GM12801 (cell line): ENCODE measurements around the gene CFAP90.

Experiments used
- CTCF ChIP-seq: IDR thresholded peaks from one replicate; pipeline ENCODE4 v1.5.1; 2011; ENCODE audit warnings: control low read depth; ENCODE audit not compliant: insufficient read length; ENCODE audit errors: extremely low read depth

CFAP90 gene

GRCh38 chr5:7882926-7883325 is 32.0 kb upstream of the CFAP90 start:
- TF ChIP-seq CTCF = no peak

- TF ChIP-seq CTCF = no peak
Observed at GRCh38 chr5:7881816-7882215, 30.9 kb upstream of the CFAP90 start.

GRCh38 chr5:7881091-7881490 is 30.2 kb upstream of the CFAP90 start:
- TF ChIP-seq CTCF = no peak

- no peak for TF ChIP-seq CTCF
Observed at GRCh38 chr5:7878381-7878873, 27.5 kb upstream of the CFAP90 start.

GRCh38 chr5:7877851-7878250 is 26.9 kb upstream of the CFAP90 start:
- no peak for TF ChIP-seq CTCF

GRCh38 chr5:7876867-7877266 is 25.9 kb upstream of the CFAP90 start:
- no peak for TF ChIP-seq CTCF

GRCh38 chr5:7875151-7875550 is 24.2 kb upstream of the CFAP90 start:
- no peak for TF ChIP-seq CTCF

GRCh38 chr5:7874639-7875038 is 23.7 kb upstream of the CFAP90 start:
- TF ChIP-seq CTCF = no peak
